MM.1S (cell line): ENCODE results near the gene MTMR2.

ENCODE experiments used
- EZH2 ChIP-seq: fragments of 300-600 bp; sonication (generic); optimal IDR thresholded peaks from 2 replicates; pipeline ENCODE3; 2017; ENCODE audit warnings: low read depth, mild to moderate bottlenecking, antibody characterized with exemption, low read length, mixed read lengths
- TF ChIP-seq, protein P1 (sequence below): fragments of 300-600 bp; sonication (generic); IDR thresholded peaks from 2 replicates; pipeline ENCODE4 v1.5.1; 2016; ENCODE audit warnings: antibody characterized with exemption, low read length, mixed read lengths

DNA sequence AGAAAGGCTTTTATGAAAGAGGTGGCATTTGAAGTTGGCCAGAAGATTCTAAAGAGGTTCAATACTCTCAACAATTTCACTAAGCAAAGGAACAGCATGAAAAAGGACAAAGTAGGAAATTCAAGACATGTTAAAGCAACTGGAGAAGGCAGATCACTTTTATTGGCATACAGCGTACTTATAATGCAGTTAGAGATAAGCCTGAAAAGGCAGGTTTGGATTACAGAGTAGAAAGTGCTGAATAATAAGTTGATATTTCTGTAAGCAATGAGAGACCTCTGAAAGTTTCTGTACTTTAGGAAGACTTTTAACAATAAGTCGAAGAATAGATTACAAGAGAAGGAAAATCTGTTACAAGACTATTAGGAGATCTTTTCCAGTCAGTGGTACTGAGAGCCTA lies 25.1 kb downstream of the MTMR2 start:
- no peak for TF ChIP-seq EZH2
- TF ChIP-seq, protein P1, sequence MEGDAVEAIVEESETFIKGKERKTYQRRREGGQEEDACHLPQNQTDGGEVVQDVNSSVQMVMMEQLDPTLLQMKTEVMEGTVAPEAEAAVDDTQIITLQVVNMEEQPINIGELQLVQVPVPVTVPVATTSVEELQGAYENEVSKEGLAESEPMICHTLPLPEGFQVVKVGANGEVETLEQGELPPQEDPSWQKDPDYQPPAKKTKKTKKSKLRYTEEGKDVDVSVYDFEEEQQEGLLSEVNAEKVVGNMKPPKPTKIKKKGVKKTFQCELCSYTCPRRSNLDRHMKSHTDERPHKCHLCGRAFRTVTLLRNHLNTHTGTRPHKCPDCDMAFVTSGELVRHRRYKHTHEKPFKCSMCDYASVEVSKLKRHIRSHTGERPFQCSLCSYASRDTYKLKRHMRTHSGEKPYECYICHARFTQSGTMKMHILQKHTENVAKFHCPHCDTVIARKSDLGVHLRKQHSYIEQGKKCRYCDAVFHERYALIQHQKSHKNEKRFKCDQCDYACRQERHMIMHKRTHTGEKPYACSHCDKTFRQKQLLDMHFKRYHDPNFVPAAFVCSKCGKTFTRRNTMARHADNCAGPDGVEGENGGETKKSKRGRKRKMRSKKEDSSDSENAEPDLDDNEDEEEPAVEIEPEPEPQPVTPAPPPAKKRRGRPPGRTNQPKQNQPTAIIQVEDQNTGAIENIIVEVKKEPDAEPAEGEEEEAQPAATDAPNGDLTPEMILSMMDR: no peak
